ENCODE measurements around the gene RPS6KB1.
"Not testable (repeated sequence)": the region's sequence is repeated elsewhere in the genome, so short reads cannot be mapped to it uniquely, and the experiment has no call there.

RPS6KB1 gene
- total RNA-seq, result 62.6 to 110 (median 91.9) reads per million in 9 experiments

- Mint-ChIP-seq H3K27ac (peak within 1 kb of the TSS; percentile 99), H3K4me3 (peak within 1 kb of the TSS; percentile 99 to 100), H3K36me3 (ENCODE audit: insufficient read depth) (peaks cover 49% of the 10 kb centered on the region), H3K9me3 (no peaks in the 10 kb centered on the region), H3K4me1 (ENCODE audit: low read depth in 2 of 2) (peaks cover 41 to 48% of the 10 kb centered on the region in 2 donors), H3K27me3 (no peaks in the 10 kb centered on the region)
- ATAC-seq (replicated peaks), result peak; percentile 92
- peak; percentile 96 to 98 (median 97) for DNase-seq
Observed at GRCh38 chr17:59892924-59893675, at the start of gene RPS6KB1, which contains the start of gene TUBD1. Gene RPS6KB1, plus strand, starts transcription at chr17:59893121. Its CDS starts 64 bp downstream, at chr17:59893185. Gene TUBD1, minus strand, starts transcription at chr17:59892943. Its CDS starts 1,941 bp downstream, at chr17:59891002.

- Mint-ChIP-seq H3K4me1 (ENCODE audit: low read depth in 2 of 2) (peaks cover 46% of the 10 kb centered on the region in 2 donors), H3K36me3 (ENCODE audit: insufficient read depth) (peaks cover 43% of the 10 kb centered on the region), H3K27me3 (no peaks in the 10 kb centered on the region), H3K9me3 (no peaks in the 10 kb centered on the region), H3K27ac (peak overlapping the region in 1 of 2 donors; percentile 53), H3K4me3 (no peak overlapping the region)
- DNase-seq (no peak), ATAC-seq (replicated peaks) (no peak)
Observed at GRCh38 chr17:59844884-59845594, 47.9 kb upstream of the RPS6KB1 start.

GRCh38 chr17:59845595-59846393, 47.1 kb upstream of the RPS6KB1 start:
- H3K27ac Mint-ChIP-seq, result peak overlapping the region in 1 of 2 donors; percentile 59
- H3K9me3 Mint-ChIP-seq, result no peaks in the 10 kb centered on the region
- H3K4me1 Mint-ChIP-seq (ENCODE audit: low read depth in 2 of 2), result peaks cover 38 to 40% of the 10 kb centered on the region in 2 donors
- H3K27me3 Mint-ChIP-seq, result no peaks in the 10 kb centered on the region
- DNase-seq (no peak), ATAC-seq (replicated peaks) (no peak)
- H3K4me3 Mint-ChIP-seq, result no peak overlapping the region
- peaks cover 36% of the 10 kb centered on the region for H3K36me3 Mint-ChIP-seq (ENCODE audit: insufficient read depth)

DNA sequence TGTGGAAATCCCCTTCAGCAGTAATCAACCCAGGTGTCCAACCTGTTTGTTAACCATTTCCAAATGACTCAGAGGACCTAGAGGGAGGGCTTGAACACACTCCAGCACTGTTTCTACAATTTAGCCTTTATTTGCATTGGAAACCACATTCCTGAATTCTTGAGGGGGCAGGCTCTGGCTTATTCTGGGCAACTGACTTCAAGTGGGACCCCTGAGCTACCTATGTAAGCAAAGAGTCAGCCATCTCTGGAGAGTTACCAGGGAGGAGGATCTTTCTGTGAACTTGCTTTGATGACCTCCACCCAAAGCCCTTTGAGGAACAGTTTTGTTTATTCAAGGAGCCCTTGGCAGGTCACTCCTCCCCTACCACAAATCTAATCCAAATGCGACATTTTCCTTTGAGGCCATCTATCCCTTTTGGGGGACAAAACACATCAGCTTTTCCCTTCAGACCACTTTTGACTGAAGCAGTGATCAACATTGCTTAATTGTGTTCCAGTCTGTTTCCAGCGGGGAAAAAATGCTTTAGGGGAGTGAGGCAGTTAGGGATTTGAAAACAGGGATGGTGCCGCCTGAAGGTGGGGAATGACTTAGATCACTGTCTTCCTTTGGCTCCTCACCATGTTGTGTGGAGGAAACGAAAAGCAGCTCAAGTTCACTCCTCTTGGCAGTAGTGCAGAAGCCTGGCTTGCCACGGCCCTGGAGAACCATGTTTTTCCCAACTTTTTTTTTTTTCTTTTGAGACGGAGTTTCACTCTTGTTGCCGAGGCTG, 46.3 kb upstream of the RPS6KB1 start:
- H3K27me3 Mint-ChIP-seq, result no peaks in the 10 kb centered on the region
- peak overlapping the region in 1 of 2 donors; percentile 59 for H3K27ac Mint-ChIP-seq
- H3K36me3 Mint-ChIP-seq (ENCODE audit: insufficient read depth), result peaks cover 28% of the 10 kb centered on the region
- H3K4me3 Mint-ChIP-seq, result no peak overlapping the region
- no peak for DNase-seq
- peak; percentile 70 for ATAC-seq (replicated peaks)
- no peaks in the 10 kb centered on the region for H3K9me3 Mint-ChIP-seq
- peaks cover 30 to 32% of the 10 kb centered on the region in 2 donors for H3K4me1 Mint-ChIP-seq (ENCODE audit: low read depth in 2 of 2)

- H3K9me3 Mint-ChIP-seq, result no peaks in the 10 kb centered on the region
- peak overlapping the region in 1 of 2 donors; percentile 69 for H3K4me3 Mint-ChIP-seq
- H3K27ac Mint-ChIP-seq, result peak overlapping the region; percentile 75 to 85
- peaks cover 22 to 24% of the 10 kb centered on the region in 2 donors for H3K4me1 Mint-ChIP-seq (ENCODE audit: low read depth in 2 of 2)
- DNase-seq, result no peak
- ATAC-seq (replicated peaks), result no peak
- H3K27me3 Mint-ChIP-seq, result no peaks in the 10 kb centered on the region
- peaks cover 15% of the 10 kb centered on the region for H3K36me3 Mint-ChIP-seq (ENCODE audit: insufficient read depth)
Observed at GRCh38 chr17:59848385-59848668, 44.6 kb upstream of the RPS6KB1 start.

DNA sequence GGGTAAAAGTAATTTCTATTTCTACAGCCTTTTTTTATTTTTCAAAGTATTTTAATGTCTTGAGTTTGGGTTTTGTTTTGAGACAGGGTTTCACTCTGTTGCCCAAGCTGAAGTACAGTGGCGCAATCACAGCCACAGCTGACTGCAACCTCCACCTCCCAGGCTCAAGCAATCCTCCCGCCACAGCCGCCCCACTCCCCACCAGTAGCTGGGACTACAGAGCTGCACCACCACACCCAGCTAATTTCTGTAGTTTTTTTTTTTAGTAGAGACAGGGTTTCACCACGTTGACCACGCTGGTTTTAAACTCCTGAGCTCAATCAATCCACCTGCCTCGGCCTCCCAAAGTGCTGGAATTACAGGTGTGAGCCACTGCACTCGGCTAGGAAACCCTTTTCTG, 44.1 kb upstream of the RPS6KB1 start:
- Mint-ChIP-seq H3K27ac (peak overlapping the region; percentile 75 to 85), H3K4me3 (peak overlapping the region; percentile 56 to 69), H3K4me1 (ENCODE audit: low read depth in 2 of 2) (peaks cover 22% of the 10 kb centered on the region in 2 donors), H3K36me3 (ENCODE audit: insufficient read depth) (peaks cover 10% of the 10 kb centered on the region), H3K9me3 (no peaks in the 10 kb centered on the region), H3K27me3 (no peaks in the 10 kb centered on the region)
- ATAC-seq (replicated peaks) (peak; percentile 29), DNase-seq (no peak)

DNA sequence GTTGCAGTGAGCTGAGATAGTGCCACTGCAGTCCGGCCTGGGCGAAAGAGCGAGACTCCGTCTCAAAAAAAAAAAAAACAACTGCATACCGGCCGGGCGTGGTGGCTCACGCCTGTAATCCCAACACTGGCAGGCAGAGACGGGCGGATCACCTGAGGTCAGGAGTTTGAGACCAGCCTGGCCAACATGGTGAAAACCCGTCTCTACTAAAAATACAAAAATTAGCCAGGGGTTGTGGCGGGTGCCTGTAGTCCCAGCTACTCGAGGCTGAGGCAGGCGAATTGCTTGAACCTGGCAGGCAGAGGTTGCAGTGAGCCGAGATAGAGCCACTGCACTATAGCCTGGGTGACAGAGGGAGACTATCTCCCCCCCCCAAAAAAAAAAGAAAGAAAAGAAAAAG, 42.6 kb upstream of the RPS6KB1 start:
- H3K4me1 Mint-ChIP-seq (ENCODE audit: low read depth in 2 of 2), result peaks cover 22% of the 10 kb centered on the region in 2 donors
- not testable (repeated sequence) for H3K27me3 Mint-ChIP-seq; ATAC-seq (replicated peaks); H3K36me3 Mint-ChIP-seq (ENCODE audit: insufficient read depth); DNase-seq; H3K4me3 Mint-ChIP-seq; H3K9me3 Mint-ChIP-seq; H3K27ac Mint-ChIP-seq

GRCh38 chr17:59851439-59852375, 41.2 kb upstream of the RPS6KB1 start:
- DNase-seq, result no peak
- no peak overlapping the region for H3K27ac Mint-ChIP-seq
- ATAC-seq (replicated peaks), result no peak
- no peaks in the 10 kb centered on the region for H3K27me3 Mint-ChIP-seq
- H3K4me1 Mint-ChIP-seq (ENCODE audit: low read depth in 2 of 2), result peaks cover 16 to 17% of the 10 kb centered on the region in 2 donors
- H3K4me3 Mint-ChIP-seq, result no peak overlapping the region
- no peaks in the 10 kb centered on the region for H3K9me3 Mint-ChIP-seq
- peaks cover 6% of the 10 kb centered on the region for H3K36me3 Mint-ChIP-seq (ENCODE audit: insufficient read depth)

DNA sequence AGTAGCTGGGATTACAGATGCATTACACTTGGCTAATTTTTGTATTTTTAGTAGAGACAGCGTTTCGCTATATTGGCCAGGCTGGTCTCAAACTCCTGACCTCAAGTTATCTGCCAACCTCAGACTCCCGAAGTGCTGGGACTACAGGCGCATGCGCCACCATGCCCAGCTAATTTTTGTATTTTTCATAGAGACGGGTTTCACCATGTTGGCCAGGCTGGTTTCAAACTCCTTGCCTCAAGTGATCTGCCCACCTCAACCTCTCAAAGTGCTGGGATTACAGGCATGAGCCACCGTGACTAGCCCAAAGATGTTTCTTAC, 40.1 kb upstream of the RPS6KB1 start:
- ATAC-seq (replicated peaks); DNase-seq; H3K4me3 Mint-ChIP-seq; H3K27me3 Mint-ChIP-seq; H3K36me3 Mint-ChIP-seq (ENCODE audit: insufficient read depth); H3K27ac Mint-ChIP-seq; H3K9me3 Mint-ChIP-seq: not testable (repeated sequence)
- H3K4me1 Mint-ChIP-seq (ENCODE audit: low read depth in 2 of 2), result peaks cover 13 to 16% of the 10 kb centered on the region in 2 donors

- H3K9me3 Mint-ChIP-seq, result no peaks in the 10 kb centered on the region
- H3K27ac Mint-ChIP-seq, result no peak overlapping the region
- H3K4me1 Mint-ChIP-seq (ENCODE audit: low read depth in 2 of 2), result peaks cover 12 to 16% of the 10 kb centered on the region in 2 donors
- H3K4me3 Mint-ChIP-seq, result no peak overlapping the region
- peaks cover 6% of the 10 kb centered on the region for H3K36me3 Mint-ChIP-seq (ENCODE audit: insufficient read depth)
- no peaks in the 10 kb centered on the region for H3K27me3 Mint-ChIP-seq
- peak; percentile 76 for ATAC-seq (replicated peaks)
- DNase-seq, result peak in 1 of 3 experiments; percentile 22
Observed at GRCh38 chr17:59853168-59853918, 39.6 kb upstream of the RPS6KB1 start.

DNA sequence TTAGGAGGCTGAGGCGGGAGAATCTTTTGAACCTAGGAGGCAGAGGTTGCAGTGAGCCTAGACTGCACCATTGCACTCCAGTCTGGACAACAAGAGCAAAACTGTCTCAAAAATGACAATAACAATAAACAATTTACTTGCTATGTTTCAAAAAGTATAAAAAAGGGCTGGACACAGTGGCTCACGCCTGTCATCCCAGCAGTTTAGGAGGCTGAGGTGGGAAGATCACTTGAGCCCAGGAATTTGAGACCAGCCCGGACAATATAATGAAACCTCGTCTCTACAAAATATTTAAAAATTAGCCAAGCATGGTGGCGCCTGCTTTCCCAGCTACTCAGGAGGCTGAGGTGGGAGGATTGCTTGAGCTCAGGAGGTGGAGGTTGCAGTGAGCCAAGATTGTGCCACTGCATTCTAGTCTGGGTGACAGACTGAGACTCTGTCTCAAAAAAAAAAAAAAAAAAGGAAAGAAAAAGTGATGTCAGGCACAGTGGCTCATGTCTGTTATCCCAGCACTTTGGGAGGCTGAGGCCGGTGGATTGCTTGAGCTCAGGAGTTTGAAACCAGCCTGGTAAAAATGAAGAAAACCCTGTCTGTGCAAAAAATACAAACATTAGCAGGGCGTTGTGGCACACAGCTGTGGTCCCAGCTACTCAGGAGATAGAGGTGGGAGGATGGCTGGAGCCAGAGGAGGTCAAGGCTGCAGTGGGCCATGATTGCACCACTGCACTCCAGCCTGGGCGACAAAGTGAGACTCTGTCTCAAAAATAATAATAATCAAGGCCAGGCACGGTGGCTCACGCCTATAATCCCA, 38.8 kb upstream of the RPS6KB1 start:
- not testable (repeated sequence) for H3K9me3 Mint-ChIP-seq; H3K36me3 Mint-ChIP-seq (ENCODE audit: insufficient read depth); H3K27ac Mint-ChIP-seq; H3K27me3 Mint-ChIP-seq; DNase-seq; H3K4me1 Mint-ChIP-seq (ENCODE audit: low read depth in 2 of 2); ATAC-seq (replicated peaks); H3K4me3 Mint-ChIP-seq
